NCI-H2196 treated with DMSO at 0.1 percent for 48 hours (cell line): Measurements from ENCODE around the gene RCC2.
"Not testable (repeated sequence)": the region's sequence is repeated elsewhere in the genome, so short reads cannot be mapped to it uniquely, and the experiment has no call there.

Experiments
- DNase-seq: peaks from one replicate; lab custom pipeline; 2025; ENCODE audit not compliant: unreplicated experiment; lab: John Stamatoyannopoulos, UW

The RCC2 gene

DNA sequence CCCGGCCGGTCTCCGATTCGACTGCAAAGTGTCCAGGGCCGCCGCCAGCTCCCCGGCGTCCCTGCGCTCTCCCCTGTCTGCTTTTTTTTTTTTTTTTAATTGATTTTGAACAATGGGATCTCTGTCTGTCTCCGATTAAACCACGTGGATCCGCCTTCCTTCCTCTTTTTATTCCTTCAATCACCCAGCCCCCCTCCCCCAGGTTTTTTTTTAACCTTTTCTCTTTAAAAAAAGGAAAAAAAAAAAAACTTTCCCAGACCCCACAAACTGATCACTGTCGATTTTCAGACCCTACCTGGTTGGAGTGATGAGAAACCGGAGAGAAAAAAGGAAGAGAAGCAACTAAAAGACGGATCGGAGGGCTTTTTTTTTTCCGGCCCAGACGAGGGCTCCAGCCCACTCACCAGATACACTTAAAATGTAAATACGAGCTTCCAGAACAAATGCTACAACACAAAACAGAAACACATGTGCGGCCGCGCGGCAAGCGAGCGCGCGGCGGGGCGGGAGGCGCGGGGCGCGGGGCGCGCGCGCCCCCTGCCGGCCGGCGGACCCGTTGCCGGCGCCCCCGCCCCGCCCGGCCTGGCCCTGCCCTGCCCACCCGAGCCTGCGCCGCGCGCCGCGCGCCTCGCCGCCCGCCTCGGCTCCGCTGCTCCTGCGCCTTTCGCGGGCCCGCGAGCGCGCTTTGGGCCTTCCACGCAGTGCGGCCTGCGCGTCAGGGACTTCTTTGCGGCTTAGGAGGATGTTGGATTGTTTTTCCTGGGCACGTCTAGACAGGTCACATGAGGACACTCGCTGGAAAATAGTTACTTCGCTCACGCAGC is at the start of gene RCC2:
Gene RCC2, minus strand, starts transcription at position 428 of the 824 bp plus-strand sequence. CDS start 1,163 bp downstream, outside the sequence.
- DNase-seq: peak; percentile 72

DNA sequence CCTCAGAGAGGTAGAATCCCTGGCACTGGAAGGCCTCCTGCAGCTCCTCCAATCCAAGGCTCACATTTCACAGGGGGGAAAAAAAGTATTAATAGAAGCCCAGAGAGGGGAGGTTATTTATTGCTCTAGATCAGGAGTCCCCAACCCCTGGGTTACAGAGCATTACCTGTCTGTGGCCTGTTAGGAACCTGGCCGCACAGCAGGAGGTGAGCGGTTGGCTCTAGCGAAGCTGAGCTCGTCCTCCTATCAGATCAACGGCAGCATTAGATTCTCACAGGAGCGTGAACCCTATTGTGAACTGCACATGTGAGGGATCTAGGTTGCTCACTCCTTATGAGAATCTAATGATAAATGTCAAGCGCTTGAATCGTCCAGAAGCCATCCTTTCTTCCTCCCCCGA is 46.8 kb upstream of the RCC2 start:
- no peak for DNase-seq

DNA sequence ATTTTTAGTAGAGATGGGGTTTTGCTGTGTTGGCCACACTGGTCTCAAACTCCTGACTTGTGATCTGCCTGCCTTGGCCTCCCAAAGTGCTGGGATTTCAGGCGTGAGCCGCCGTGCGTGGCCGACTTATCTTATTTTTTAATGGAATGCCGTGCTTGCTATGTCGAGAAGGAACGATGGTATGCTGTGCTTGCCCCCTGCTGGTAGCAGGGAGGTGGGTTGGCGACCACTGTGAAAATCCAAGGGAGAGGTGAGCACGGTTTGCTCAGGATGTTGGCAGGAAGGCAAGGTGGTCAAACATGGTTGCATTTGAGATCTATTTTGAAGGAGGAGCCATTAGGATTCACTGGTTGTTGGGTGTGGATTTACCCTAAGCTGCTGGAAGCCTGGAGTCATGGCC is 45.8 kb upstream of the RCC2 start:
- no peak for DNase-seq

DNA sequence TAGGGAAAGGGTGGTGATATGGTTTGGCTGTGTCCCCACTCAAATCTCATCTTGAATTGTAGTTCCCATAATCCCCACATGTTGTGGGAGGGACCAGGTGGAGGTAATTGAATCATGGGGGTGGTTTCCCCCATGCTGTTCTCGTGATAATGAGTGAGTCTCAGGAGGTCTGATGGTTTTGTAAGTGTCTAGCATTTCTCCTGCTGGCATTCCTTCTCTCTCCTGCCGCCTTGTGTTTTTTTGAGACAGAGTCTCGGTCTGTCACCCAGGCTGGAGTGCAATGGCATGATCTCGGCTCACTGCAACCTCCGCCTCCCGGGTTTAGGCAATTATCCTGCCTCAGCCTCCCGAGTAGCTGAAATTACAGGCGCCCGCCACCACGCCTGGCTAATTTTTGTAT is 42.5 kb upstream of the RCC2 start:
- not testable (repeated sequence) for DNase-seq

DNA sequence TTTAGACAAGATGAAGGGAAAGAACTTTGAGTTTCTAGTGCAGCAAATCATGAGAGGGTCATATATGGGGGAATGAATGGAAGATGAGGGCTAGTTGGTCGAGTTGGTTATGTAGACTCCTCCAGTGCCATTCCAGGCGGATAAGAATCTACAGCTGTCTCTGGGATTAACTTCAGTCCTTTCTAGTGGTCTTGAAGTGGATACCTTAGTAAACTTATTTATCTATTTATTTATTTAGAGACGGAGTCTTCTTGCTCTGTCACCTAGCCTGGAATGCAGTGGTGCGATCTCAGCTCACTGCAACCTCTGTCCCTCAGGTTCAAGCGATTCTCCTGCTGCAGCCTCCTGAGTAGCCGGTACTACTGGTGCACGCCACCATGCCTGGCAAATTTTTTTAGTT is 41.4 kb upstream of the RCC2 start:
- DNase-seq: no peak

DNA sequence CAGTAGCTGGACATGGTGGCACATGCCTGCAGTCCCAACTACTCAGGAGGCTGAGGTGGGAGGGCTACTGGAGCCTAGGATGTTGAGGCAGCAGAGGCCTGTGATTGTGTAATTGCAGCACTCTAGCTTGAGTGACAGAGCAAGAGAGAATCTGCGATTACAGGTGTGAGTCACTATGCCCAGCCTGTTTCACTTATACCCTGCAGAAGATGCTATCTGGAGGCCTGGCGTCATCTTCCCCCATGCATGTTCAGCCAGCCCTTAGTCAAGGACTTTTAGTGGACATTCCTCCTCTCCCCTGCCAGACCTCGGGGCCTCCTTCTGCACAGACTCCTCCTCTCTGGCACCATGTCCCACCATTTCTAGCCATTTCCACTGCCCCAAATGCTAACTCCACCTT is 36.3 kb upstream of the RCC2 start:
- DNase-seq: no peak

DNA sequence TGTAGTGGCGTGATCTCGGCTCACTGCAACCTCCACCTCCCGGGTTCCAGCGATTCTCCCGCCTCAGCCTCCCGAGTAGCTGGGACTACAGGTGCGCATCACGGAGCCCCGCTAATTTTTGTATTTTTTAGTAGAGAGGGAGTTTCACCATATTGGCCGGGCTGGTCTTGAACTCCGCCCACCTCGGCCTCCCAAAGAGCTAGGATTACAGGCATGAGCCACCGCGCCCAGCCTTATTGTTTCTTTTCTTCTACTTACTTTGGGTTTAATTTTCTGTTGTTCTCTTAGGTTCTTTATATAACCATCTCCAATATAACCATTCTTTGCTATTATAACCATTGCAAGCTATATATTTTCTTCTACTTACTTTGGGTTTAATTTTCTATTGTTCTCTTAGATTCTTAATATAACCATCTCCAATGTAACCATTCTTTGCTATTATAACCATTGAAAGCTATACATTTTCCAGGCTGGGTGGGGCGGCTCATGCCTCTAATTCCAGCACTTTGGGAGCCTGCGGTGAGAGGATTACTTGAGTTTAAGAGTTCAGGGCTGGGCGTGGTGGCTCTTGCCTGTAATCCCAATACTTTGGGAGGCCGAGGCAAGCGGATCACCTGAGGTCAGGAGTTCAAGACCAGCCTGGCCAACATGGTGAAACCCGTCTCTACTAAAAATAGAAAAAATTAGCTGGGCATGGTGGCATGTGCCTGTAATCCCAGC is 35.5 kb upstream of the RCC2 start:
- DNase-seq: not testable (repeated sequence)

DNA sequence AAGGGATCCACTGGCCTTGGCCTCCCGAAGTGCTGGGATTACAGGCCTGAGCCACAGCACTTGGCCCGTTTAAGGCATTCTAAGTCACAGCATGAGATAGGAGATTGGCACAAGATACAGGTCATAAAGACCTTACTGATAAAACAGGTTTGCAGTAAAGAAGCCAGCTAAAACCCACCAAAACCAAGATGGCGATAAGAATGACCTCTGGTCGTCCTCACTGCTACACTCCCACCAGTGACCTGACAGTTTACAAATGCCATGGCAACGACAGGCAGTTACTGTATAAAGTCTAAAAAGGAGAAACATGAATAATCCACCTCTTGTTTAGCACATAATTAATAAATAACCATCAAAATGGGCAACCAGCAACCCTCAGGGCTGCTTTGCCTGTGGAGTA is 33.3 kb upstream of the RCC2 start:
- no peak for DNase-seq

DNA sequence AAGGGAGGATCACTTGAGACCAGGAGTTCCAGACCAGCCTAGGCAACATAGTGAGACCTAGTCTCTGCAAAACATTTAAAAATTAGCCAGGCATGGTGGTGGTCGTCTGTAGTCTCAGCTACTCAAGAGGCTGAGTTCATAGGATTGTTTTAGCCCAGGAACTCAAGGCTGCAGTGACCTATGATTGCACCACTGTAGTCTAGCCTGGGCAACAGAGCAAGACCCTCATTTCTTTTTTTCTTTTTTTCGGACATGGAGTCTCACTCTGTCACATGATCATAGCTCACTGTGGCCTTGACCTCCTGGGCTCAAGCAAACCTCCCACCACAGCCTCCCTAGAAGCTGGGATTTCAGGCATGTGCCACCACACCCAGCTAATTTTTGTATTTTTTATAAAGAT is 31.9 kb upstream of the RCC2 start:
- no peak for DNase-seq

DNA sequence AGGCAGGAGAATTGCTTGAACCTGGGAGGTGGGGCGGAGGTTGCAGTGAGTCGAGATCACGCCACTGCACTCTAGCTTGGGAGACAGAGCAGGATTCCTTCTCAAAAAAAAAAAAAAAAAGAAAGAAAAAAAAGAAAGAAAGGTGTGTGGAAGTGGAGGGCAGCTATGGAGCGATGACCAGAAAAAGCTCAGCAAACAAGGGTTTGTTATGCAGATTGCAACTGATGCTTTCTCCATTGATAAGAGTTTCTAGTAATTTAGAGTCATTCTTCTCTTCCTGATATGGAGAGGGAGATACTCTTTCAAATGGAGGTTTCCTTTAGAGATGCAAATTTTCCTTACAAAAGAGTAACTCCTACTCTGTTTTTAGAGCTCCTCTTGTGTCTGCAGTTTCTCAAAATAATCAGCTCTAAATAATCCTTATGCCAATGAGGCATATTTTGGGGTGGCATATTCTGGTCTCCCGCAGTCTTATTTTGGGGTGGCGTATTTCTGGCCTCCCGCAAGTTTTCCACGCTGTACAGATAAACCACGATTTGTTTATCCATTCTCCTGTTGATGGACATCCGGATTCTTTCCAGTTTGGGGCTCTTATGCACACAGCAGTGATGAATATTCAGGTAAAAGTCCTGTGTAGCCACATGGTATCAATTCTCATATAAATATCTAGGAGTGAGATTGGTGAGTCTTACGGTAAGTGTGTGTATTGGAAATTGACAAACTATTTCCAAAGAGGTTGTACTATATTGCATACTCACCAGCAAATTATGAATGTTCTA is 30.7 kb upstream of the RCC2 start:
- DNase-seq: no peak

DNA sequence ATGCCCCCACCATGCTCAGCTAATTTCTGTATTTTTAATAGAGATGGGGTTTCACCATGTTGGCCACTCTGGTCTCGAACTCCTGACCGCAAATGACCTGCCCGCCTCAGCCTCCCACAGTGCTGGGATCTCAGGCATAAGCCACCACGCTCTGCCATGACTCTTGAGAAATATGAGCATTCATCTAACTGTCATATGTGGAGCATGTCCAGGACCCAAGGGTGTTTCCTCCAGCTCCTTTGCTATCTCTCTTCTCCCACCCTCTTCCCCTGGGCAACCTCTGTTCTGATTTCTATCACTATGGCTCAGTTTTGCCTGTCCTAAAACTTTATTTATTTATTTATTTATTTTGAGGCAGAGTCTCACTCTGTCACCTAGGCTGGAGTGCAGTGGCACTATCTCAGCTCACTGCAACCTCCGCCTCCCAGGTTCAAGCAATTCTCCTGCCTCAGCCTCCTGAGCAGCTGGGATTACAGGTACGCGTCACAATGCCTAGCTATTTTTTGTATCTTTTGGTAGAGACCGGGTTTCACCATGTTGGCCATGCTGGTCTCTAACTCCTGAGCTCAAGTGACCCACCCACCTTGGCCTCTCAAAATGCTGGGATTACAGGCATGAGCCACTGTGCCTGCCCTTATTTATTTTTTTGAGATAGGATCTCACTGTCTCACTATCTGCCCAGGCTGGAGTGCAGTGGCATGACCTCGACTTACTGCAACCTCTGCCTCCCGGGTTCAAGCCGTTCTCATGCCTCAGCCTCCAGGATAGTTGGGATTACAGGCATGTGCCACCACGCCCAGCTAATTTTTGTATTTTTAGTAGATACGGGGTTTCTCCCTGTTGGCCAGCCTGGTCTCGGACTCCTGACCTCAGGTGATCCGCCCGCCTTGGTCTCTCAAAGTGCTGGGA is 29.1 kb upstream of the RCC2 start:
- DNase-seq: not testable (repeated sequence)

DNA sequence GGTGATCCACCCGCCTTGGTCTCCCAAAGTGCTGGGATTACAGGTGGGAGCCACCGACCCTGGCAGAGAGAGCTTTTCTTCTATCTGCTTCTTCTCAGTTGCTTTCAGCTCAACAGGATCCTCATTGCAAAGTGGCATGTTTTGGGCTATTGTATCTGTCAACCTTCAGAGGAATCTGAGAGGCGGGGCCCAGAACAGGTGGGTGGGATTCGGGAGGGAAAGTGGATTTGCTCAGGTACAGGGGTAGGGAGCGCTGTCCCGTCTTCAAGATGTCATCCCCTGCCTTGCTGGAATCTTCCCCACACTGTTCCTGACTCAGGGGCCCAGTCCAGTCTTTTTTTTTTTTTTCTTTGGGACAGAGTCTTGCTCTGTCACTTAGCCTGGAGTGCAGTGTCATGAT is 26.9 kb upstream of the RCC2 start:
- no peak for DNase-seq

DNA sequence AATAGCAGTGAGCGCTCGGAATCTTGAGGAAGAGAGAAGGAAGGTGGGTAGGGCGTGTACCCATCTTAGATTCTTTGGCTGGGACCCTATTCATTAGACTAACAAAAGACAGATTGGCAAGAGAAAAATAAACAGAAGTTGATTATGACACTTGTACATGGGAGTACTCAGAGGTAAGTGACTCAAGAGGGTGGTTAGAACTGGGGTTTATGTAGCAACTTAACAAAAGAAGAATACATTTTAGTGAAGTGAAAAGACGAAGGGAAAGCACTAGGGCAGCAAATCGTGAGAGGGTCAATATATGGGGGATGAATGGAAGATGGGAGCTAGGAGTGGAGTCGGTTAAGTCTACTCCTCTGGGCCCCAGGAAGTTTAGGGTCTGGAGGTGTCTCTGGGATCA is 25.8 kb upstream of the RCC2 start:
- no peak for DNase-seq

DNA sequence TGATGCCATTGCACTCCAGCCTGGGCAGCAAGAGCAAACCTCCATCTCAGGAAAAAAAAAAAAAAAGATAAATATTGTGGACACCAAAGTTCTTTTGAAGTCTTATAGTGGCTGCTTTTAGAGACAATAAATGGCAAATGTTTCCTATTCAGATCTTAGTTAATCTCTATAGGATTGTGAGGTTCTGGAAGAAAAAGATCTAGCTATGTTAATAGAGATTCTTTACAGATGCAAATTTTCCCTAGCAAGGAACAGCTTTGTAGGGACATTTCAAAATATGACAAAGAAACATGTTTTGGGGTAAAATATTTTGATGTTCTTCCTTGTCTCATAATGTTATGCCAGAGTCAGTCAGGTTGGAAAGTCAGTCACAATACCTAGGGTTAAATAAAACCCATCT is 24.5 kb upstream of the RCC2 start:
- DNase-seq: no peak

DNA sequence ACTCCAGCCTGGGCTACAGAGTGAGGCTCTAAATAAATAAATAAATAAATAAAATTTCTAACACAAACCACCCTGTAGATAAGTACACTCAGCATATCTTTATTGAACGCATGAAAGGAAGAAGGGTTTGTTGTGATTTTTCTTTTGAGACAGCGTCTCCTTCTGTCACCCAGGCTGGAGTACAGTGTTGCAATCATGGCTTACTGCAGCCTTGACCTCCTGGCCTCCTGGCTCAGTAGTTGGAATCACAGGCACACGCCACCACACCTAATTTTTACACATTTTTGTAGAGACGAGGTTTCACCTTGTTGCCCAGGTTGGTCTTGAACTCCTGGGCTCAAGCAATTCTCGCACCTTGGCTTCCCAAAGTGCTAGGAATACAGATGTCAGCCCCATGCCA is 23.2 kb upstream of the RCC2 start:
- DNase-seq: no peak

DNA sequence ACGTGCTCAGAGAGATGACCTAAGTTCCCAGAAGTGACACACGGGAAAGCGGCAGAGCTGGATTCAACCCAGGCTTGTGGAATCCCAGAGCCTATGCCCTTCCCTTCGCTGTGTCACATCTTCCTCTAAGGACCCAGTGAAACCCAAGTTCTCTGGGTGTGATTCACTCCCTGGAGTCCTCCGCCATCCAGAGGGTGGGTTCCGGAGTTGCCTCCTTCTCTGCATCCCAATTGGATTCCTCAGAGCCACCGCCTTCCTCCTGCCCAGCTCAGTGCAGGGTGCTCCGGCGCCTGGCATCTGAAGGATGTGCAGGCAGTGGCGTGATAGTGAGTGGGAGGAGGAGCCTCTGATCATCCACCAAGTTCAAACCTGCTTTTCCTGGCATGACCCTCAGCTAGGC is 20.7 kb upstream of the RCC2 start:
- no peak for DNase-seq

DNA sequence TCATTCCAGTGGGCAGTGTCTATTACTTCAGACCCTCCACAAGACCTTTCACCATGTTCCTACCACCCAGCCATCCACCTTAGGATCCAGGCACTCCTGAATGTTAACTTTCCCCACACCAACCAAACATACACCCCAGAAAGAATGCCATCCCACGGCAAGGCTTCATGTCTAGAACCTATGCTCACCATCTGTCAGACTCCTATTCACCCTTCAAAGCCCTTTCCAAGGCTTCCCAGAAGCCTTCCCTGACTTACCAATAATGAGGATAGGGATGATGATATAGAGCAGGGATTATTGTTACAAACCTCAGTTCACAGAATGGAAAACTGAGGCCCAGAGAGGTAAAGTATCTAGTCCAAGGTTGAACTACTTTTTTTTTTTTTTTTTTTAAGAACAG is 19.3 kb upstream of the RCC2 start:
- DNase-seq: no peak

DNA sequence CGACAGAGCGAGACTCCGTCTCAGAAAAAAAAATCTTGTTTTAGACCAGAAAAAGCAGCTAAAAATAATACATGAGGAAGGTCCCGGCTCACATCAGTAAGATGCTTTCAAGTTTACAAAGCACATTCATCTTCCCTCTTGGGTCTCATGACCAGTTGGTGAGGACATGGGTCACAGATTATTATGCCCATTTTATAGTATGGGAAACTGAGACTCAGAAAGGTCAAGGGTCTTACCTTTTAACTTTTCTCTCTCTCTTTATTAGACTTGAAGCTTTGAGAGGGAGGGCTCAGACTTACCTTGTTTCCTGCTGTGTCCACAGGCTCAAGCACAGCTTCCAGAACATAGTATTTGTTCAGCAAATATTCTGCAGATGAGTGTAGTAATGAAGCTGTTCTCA is 13.2 kb upstream of the RCC2 start:
- DNase-seq: no peak

DNA sequence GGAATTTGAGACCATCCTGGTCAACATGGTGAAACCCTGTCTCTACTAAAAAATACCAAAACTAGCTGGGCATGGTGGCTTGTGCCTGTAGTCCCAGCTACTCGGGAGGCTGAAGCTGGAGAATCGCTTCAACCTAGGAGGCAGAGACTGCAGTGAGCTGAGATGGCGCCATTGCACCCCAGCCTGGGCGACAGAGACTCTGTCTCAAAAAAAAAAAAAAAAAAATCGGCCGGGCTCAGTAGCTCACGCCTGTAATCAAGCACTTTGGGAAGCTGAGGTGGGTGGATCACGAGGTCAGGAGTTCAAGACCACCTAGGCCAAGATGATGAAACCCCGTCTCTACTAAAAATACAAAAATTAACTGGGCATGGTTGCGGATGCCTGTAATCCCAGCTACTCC is 12.7 kb upstream of the RCC2 start:
- not testable (repeated sequence) for DNase-seq

DNA sequence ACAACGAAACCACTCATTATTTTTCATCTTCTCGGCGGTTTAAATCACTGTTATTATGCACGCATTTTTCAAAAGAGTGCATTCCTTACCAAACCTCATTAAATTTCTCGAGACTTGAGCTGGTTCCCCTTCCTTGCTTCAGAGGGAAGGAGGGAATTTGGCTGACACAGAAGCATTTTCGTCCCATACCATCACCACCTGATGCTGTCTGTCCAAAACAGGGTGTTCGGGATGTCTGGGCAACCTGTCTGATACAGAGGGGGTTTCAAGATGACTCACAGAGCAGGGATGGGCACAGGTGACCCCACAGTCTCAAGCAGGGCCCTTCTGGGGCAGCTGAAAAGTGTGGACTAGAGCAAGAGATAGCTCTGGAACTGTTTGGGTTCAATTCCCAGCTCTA is 12.3 kb upstream of the RCC2 start:
- no peak for DNase-seq

DNA sequence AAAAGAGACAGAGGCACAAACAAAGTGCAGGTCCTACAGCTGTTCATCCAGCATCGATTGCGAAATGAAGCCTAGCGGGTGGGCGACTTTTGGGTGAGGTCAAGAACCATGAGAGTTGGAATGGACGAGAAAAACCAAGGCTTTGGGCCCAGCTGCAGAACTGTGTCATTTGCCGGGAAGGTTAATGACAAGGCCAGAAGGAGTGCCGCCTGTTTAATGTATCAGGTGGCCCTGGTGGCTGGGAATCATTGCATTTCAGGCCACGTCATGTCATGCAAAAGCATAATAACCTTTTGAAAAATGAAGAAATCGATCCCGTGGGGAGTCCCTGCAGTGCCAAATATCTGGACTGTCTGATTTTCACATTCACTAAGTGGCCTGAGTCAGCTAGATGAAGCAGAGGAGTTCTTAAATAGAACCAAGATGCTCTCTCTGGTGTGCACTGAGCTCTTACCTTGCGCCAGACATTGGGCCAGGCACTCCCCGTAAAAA is 8.1 kb upstream of the RCC2 start:
- DNase-seq: no peak
